H9 (cell line): ENCODE data around the gene CDSN. TPM values are rescaled to one million over a fixed set of nuclear protein-coding genes. Genes with fewer than 3 reads are reported as not detected.

Source experiments
- DNase-seq: peaks from one replicate; pipeline ENCODE4 v3.0.0-alpha.2; 2017
- H2AFZ ChIP-seq: one replicate; pipeline ENCODE4 v1.6.1; 2013; ENCODE audit warnings: mild to moderate bottlenecking, low read length, control low read depth, moderate library complexity
- H2AK5ac ChIP-seq: 2 replicates; pipeline ENCODE4 v1.6.1; 2013; ENCODE audit warnings: low read length, control low read depth, mixed read lengths; ENCODE audit not compliant: insufficient read length
- H2BK120ac ChIP-seq: one replicate; pipeline ENCODE4 v1.6.1; 2013; ENCODE audit warnings: low read depth, mild to moderate bottlenecking, low read length, control low read depth, inconsistent platforms; ENCODE audit not compliant: poor library complexity, severe bottlenecking
- H2BK12ac ChIP-seq: 2 replicates; pipeline ENCODE4 v1.6.1; 2013; ENCODE audit warnings: low read length, control low read depth, mixed read lengths, low read depth; ENCODE audit not compliant: insufficient read length
- H2BK15ac ChIP-seq: 2 replicates; pipeline ENCODE4 v1.6.1; 2013; ENCODE audit warnings: low read depth, low read length, control low read depth
- H2BK20ac ChIP-seq: one replicate; pipeline ENCODE4 v1.6.1; 2013; ENCODE audit warnings: low read depth, mild to moderate bottlenecking, low read length, control low read depth, inconsistent platforms; ENCODE audit not compliant: poor library complexity, severe bottlenecking
- H2BK5ac ChIP-seq: 2 replicates; pipeline ENCODE4 v1.6.1; 2013; ENCODE audit warnings: low read length, control low read depth, mixed read lengths; ENCODE audit not compliant: insufficient read length
- H3K14ac ChIP-seq: 2 replicates; pipeline ENCODE4 v1.6.1; 2013; ENCODE audit warnings: low read length, control low read depth; ENCODE audit not compliant: insufficient read depth
- H3K18ac ChIP-seq: 2 replicates; pipeline ENCODE4 v1.6.1; 2013; ENCODE audit warnings: low read depth, mild to moderate bottlenecking, mixed read lengths, low read length, control low read depth; ENCODE audit not compliant: insufficient read length
- H3K23ac ChIP-seq: 2 replicates; pipeline ENCODE4 v1.6.1; 2013; ENCODE audit warnings: low read length, control low read depth, mixed read lengths, low read depth; ENCODE audit not compliant: insufficient read length
- H3K23me2 ChIP-seq: 2 replicates; pipeline ENCODE4 v1.6.1; 2013; ENCODE audit warnings: low read depth, mild to moderate bottlenecking, mixed read lengths, low read length, control low read depth; ENCODE audit not compliant: insufficient read length, poor library complexity, severe bottlenecking
- H3K27ac ChIP-seq: 2 replicates; pipeline ENCODE4 v1.5.1; 2013; ENCODE audit warnings: low read length, control low read depth, mixed read lengths, low read depth; ENCODE audit not compliant: insufficient read length
- H3K27me3 ChIP-seq: 2 replicates; pipeline ENCODE4 v1.6.1; 2013; ENCODE audit warnings: low read length, control low read depth, inconsistent platforms; ENCODE audit not compliant: insufficient read depth
- H3K4ac ChIP-seq: 2 replicates; pipeline ENCODE4 v1.6.1; 2013; ENCODE audit warnings: low read depth, mild to moderate bottlenecking, control low read depth, inconsistent platforms, low read length, moderate library complexity
- H3K4me1 ChIP-seq: 2 replicates; pipeline ENCODE4 v1.6.1; 2013; ENCODE audit warnings: low read length, control low read depth, inconsistent platforms; ENCODE audit not compliant: insufficient read depth
- H3K4me2 ChIP-seq: 2 replicates; pipeline ENCODE4 v1.6.1; 2013; ENCODE audit warnings: low read length, control low read depth, mixed read lengths; ENCODE audit not compliant: insufficient read length, insufficient read depth
- H3K56ac ChIP-seq: 2 replicates; pipeline ENCODE4 v1.6.1; 2013; ENCODE audit warnings: low read depth, mild to moderate bottlenecking, mixed read lengths, low read length, control low read depth; ENCODE audit not compliant: insufficient read length
- H3K79me1 ChIP-seq: 2 replicates; pipeline ENCODE4 v1.6.1; 2013; ENCODE audit warnings: low read depth, mild to moderate bottlenecking, moderate library complexity, low read length, control low read depth, inconsistent platforms; ENCODE audit not compliant: insufficient read depth, poor library complexity, severe bottlenecking
- H3K79me2 ChIP-seq: 2 replicates; pipeline ENCODE4 v1.6.1; 2013; ENCODE audit warnings: low read length, control low read depth, inconsistent platforms; ENCODE audit not compliant: insufficient read depth
- H3K9ac ChIP-seq: 2 replicates; pipeline ENCODE4 v1.6.1; 2013; ENCODE audit warnings: low read length, control low read depth, mixed read lengths; ENCODE audit not compliant: insufficient read length; ENCODE audit errors: extremely low read depth
- H3K9me3 ChIP-seq: one replicate; pipeline ENCODE4 v1.6.1; 2013; ENCODE audit warnings: low read depth, low read length, inconsistent platforms; ENCODE audit not compliant: control insufficient read depth
- H3T11ph ChIP-seq: one replicate; pipeline ENCODE4 v1.6.1; 2013; ENCODE audit warnings: mild to moderate bottlenecking, low read length, control low read depth, inconsistent platforms
- H4K20me1 ChIP-seq: one replicate; pipeline ENCODE4 v1.6.1; 2013; ENCODE audit not compliant: control insufficient read depth, insufficient read length, insufficient read depth
- H4K5ac ChIP-seq: 2 replicates; pipeline ENCODE4 v1.6.1; 2013; ENCODE audit warnings: low read depth, mild to moderate bottlenecking, mixed read lengths, low read length, control low read depth; ENCODE audit not compliant: insufficient read length
- H4K8ac ChIP-seq: replicated peaks from 2 replicates; pipeline ENCODE4 v1.6.1; 2013; ENCODE audit warnings: low read length, control low read depth, mixed read lengths, low read depth; ENCODE audit not compliant: insufficient read length
- H4K91ac ChIP-seq: 2 replicates; pipeline ENCODE4 v1.6.1; 2013; ENCODE audit warnings: low read depth, mild to moderate bottlenecking, moderate library complexity, mixed read lengths, low read length, control low read depth; ENCODE audit not compliant: insufficient read length
- H3K27ac Mint-ChIP-seq, 3 experiments: 2 replicates in 2 of 3; 3 replicates in 1 of 3; pipeline ENCODE4 v1.8.0; 2020 to 2021; ENCODE audit warnings: mixed read lengths in 3 of 3, mild to moderate bottlenecking in 1 of 3, moderate library complexity in 1 of 3
- H3K27me3 Mint-ChIP-seq: 2 replicates; pipeline ENCODE4 v1.8.0; 2021; ENCODE audit warnings: low read depth, mild to moderate bottlenecking, moderate library complexity, mixed read lengths
- H3K36me3 Mint-ChIP-seq, 3 experiments: 2 replicates in 2 of 3; 3 replicates in 1 of 3; pipeline ENCODE4 v1.8.0; 2020 to 2021; ENCODE audit warnings: low read depth in 3 of 3, mixed read lengths in 3 of 3; ENCODE audit not compliant: insufficient read depth in 1 of 3
- H3K4me1 Mint-ChIP-seq, 2 experiments: 2 replicates each; pipeline ENCODE4 v1.8.0; 2020; ENCODE audit warnings: mixed read lengths in 2 of 2
- H3K4me3 Mint-ChIP-seq, 2 experiments: 2 replicates in 1 of 2; 3 replicates in 1 of 2; pipeline ENCODE4 v1.8.0; 2020 to 2021; ENCODE audit warnings: mild to moderate bottlenecking in 2 of 2, mixed read lengths in 2 of 2, moderate library complexity in 1 of 2
- H3K9me3 Mint-ChIP-seq, 2 experiments: 2 replicates in 1 of 2; 3 replicates in 1 of 2; pipeline ENCODE4 v1.8.0; 2020; ENCODE audit warnings: mild to moderate bottlenecking in 2 of 2, mixed read lengths in 2 of 2, moderate library complexity in 1 of 2
- CTCF ChIP-seq: fragments of 200-600 bp; sonication (generic); conservative IDR thresholded peaks from 3 replicates; pipeline ENCODE4 v1.8.0; 2021; ENCODE audit warnings: antibody characterized with exemption, mild to moderate bottlenecking
- WGBS: extraction: QIAGEN DNeasy Blood & Tissue Kit; methylation state at CpG from one replicate; pipeline ENCODE4 v1.1.7; 2013; ENCODE audit warnings: missing lambda C conversion rate, low lambda C conversion rate, mixed read lengths; ENCODE audit not compliant: insufficient read length; ENCODE audit errors: extremely low coverage; 5-methylcytosine and 5-hydroxymethylcytosine counted together
- total RNA-seq: library from RNA; stranded (reverse); gene quantifications from 2 replicates; pipeline ENCODE4 v1.2.1, GENCODE V29; 2021

The CDSN gene
- total RNA-seq, 1 experiment from 2014 or later, result not detected

- H4K8ac ChIP-seq, result no peak overlapping the region
- no peak overlapping the region for H2BK15ac ChIP-seq
- no peaks in the 10 kb centered on the region for H3K79me1 ChIP-seq
- H2BK5ac ChIP-seq, result no peak overlapping the region
- H3K27ac ChIP-seq, result no peak overlapping the region
- no peaks in the 10 kb centered on the region for H3K27me3 ChIP-seq
- Mint-ChIP-seq H3K27ac (no peak overlapping the region), H3K4me3 (no peak overlapping the region), H3K4me1 (peaks cover 22 to 24% of the 10 kb centered on the region in 2 experiments), H3K36me3 (peaks cover 25 to 62% (median 59%) of the 10 kb centered on the region in 3 experiments), H3K27me3 (no peaks in the 10 kb centered on the region; the same call in 1 of the 2 replicates), H3K9me3 (no peaks in the 10 kb centered on the region)
- H3K79me2 ChIP-seq, result no peaks in the 10 kb centered on the region
- H3K4ac ChIP-seq, result no peak overlapping the region
- H3K18ac ChIP-seq, result no peak overlapping the region
- no peak overlapping the region for H2BK20ac ChIP-seq
- no peaks in the 10 kb centered on the region for H3K9me3 ChIP-seq
- H4K91ac ChIP-seq, result no peak overlapping the region
- TF ChIP-seq CTCF, result no peak
- H2BK120ac ChIP-seq, result no peak overlapping the region
- H3K4me1 ChIP-seq, result no peaks in the 10 kb centered on the region
- H3K56ac ChIP-seq, result no peak overlapping the region
- H4K5ac ChIP-seq, result no peak overlapping the region
- no peak overlapping the region for H2AFZ ChIP-seq
- WGBS, result no CpG with 5 or more reads among the region's 11 CpGs
- H3K14ac ChIP-seq, result no peak overlapping the region
- H2BK12ac ChIP-seq, result no peak overlapping the region
- no peaks in the 10 kb centered on the region for H3K23me2 ChIP-seq
- no peak for DNase-seq
- H3T11ph ChIP-seq, result no peak overlapping the region
- no peak overlapping the region for H2AK5ac ChIP-seq
- H3K4me2 ChIP-seq, result no peak overlapping the region
- H3K9ac ChIP-seq, result no peak overlapping the region
- H4K20me1 ChIP-seq, result no peaks in the 10 kb centered on the region
- no peak overlapping the region for H3K23ac ChIP-seq
Observed at GRCh38 chr6:31144970-31145340, 24.7 kb upstream of the CDSN start.
